Activated T-cell treated with anti-CD3 and anti-CD28 coated beads, Interleukin-2, amount 50 U/mL, for 48 hours (primary cell): ENCODE results near the gene ZC3H18.

ENCODE experiments used
- DNase-seq, 2 experiments: peaks; one replicate each; pipeline ENCODE4 v3.0.0-alpha.2; 2020

ZC3H18 gene

DNA sequence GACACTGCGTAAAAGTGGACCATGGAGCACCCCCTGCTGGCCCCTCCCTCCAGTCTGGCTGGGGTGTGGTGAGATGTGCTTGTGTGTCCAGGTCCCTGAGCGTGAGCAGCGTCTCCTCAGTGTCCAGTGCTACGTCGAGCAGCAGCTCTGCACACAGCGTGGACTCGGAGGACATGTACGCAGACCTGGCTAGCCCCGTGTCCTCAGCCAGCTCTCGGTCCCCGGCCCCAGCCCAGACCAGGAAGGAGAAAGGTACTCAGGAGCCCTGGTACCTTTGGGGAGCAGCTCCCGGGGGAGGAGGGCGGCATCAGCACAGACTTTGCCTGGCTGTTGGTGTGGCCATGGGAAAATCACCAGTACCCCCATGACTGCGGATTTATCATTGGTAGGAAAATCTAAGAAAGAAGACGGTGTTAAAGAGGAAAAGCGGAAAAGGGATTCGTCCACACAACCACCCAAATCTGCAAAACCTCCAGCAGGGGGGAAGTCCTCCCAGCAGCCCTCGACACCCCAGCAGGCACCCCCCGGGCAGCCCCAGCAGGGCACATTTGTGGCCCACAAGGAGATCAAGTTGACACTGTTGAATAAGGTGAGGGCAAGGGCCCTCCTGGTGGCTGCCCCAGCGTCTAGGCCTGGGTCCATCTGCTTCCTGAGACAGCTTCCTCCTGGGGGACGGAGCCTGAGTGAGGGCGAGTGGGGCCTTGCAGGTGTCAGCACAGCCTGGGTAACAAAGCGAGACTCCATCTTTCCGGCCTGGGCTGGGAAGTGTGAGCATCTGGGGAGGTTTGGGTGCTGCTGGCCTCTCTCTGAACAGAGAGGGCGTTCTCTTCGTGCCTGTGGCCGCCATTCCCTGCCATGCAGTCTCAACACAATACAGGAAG lies 57.6 kb downstream of the ZC3H18 start:
- DNase-seq = no peak

DNA sequence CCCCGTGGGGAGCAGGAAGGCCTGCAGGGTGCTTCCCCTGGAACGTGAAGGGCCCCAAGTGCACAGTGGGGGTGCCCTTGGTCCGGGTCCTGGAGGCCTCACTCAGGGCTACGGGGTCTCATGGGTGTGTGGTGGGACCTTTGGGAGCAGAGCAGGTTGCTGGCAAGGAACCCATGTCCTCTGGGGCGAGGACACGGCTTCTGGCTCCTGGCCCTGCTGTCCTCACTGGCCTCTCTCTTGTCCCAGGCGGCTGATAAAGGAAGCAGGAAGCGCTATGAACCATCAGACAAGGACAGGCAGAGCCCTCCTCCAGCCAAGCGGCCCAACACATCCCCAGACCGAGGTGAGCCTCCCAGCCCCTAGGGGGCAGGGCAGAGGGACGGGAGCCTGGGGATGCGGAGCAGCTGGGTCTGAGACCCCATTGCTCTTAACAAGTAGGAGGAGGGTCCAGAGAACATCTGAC lies 58.3 kb downstream of the ZC3H18 start:
- DNase-seq = no peak

DNA sequence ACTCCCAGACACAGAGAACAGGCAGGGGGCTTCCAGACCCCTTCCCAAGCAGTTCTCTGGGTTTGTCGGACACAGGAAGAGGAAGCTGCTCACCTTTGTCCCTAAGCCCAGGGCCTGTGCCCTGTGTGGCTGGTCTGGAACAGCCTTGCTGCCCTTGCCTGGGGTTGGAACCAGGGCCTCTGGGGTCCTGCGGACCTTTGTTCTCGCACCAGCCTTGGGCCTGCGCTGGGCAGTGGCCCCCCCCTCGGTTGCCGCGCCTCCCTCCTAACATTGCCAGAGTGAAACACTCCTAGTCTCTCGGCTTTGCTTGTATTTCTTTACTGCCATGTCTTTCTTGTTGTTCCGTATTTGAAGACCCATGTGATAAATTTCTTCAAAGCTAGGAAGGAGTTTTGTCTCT lies 59.6 kb downstream of the ZC3H18 start:
- DNase-seq = no peak

DNA sequence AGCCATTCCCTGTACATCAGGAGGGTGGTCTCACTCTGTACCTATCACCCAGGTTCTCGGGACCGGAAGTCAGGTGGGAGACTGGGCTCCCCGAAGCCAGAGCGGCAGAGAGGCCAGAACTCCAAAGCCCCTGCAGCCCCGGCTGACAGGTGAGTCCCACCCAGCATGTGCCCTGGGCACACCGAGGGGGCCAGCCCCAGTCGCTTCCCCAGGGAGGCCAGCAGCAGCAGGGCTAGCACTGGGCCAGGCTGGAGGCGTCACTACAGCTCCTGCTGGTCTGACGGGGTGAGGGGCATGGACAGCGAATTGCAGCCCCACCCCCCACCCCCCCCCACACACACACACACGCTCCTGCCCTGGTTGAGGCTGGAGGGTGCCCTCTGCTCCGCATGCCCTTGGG lies 60.2 kb downstream of the ZC3H18 start:
- no peak for DNase-seq

DNA sequence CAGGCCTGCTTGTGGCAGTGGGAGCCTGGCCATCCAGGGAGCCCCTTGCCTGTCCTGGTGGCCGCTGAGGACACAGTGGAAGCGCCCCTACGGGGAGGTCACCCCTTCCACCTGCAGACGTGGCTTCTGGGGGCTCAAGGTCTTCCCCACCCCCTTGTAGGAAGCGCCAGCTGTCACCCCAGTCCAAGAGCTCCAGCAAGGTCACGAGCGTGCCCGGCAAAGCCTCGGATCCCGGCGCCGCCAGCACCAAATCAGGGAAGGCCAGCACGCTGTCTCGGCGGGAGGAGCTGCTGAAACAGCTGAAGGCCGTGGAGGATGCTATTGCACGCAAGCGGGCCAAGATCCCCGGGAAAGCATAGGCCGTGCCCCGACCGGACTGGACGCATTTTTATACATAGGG lies 60.7 kb downstream of the ZC3H18 start:
- no peak for DNase-seq

DNA sequence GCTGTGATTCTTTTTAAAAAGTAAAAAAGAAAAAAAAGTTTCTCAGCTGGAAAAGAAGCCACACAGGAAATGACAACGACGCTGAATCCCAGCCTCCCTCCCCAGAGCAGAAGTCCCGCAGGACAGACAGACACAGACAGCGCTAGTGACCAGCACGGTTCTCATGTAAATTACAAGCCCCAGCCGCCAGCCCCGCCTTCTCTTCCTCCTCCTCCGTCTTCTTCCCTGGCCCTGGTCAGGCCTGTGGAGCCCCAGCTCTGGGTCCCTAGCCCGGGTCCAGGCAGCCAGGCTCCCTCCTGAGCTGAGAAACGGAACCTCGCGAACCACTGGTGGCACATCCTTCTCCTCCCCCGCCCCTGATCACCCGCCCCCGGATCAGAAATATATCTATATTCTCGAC lies 61.2 kb downstream of the ZC3H18 start:
- DNase-seq = no peak

DNA sequence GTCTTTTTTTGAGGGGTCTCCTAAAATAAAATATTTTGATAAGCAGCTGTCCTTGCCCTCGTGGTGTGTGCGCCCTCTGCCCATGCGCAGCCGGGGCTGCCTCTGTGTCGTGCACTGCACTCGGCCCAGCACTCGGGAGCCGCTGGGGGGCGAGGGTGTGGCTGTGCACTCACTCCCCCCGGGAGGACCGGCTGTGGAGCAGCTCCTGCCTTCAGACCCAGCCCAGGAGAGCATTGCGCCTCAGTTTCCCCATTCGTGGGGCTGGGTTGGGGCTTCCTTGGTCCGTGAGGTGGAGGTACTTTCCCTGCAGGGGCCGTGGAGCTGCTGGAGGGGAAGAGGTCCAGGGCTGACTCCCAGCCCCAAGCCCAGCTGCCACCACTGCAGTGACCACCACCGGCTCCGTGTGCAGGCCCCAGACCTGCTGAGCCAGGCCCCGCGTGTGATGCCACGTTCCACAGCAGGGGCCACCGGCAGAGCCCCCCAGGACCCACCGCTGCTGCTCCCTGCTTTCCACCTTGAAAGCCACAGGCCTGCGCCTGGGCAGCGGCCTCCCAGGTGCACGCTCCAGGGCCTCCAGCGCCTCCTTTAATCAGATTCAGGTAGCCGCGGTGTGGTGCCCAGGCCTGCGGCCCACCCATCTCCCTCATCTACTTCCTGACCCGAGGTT lies 61.9 kb downstream of the ZC3H18 start:
- no peak for DNase-seq

DNA sequence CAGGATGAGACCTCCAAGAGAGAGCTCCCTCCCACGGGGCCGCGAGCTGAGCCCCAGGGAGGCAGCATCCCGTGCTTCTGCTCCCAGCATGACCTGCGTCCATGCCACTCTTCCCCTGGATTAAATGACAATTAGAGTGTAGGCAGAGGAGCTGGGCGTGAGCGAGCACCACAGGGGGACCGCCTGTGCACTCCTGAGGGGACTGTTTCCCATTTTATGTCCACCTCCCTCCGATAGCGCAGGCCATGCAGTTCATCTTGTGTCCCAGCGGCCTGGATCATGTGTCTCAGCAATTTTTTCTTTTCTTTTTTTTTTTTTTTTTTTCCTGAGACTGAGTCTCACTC lies 62.4 kb downstream of the ZC3H18 start:
- DNase-seq = no peak

DNA sequence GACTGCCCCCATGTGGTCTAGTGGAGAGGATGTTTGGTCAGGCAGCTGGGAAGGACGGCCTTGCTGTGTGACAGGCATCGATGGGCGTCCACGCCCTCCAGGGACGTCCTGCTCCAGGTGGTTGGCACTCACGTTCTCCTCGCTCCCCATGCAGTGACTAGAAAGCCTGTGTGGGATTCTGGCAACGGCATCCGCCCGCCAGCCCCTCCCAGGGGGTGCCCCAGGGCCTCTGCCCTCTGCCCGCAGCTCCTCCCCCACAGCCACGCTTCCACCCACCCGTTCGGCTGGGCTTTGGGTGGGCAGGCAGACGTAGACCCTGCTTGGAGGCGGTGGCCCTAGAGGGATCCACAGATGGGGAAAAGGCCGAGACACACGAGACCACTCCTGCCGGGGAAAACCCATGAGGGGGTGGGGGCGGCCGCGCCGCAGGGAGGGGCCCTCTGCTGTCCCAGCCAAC lies 63.5 kb downstream of the ZC3H18 start:
- DNase-seq = peak; percentile 70 to 77

DNA sequence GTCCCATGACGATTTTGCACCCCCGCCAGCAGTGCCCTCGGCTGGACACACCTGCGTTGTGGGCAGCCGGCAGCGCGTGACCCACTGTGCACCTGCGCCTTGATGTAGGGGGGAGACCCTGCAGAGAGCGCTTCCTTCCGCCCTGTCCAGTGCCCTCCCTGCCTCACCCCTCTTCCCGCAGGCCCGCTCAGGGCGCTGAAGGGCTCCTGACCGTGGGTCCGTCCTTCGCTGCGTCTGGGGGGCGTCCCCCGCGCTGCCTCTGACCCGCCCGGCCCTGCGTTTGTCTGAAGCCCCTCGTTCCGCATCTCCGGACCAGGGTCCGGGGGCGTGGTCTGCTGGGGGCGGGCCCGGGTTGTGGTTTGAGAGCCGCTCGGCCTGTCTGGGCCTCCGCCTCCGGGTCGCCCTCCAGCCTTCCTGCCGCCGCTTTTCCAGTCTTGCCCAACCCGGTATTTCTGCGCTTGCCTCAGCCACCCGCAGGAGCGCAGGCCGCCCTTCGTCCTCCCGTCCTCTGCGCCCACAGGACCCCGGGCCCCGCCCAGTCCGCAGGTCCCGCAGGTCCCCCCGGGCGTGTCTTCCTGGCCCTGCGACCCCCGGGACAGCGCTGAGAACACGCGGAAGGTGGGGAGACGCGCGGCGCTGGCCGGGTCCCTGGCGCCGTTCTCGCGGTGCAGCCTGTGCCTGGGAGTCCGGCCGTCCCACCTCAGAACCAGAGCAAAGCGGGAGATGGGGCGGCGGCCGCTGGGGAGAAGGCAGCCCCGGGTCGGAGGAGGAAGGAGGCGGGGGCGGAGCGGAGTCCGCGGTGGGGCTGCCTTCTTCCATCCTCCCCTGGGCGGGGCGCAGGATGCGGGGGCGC lies 64.2 kb downstream of the ZC3H18 start:
- peak; percentile 71 to 73 for DNase-seq

DNA sequence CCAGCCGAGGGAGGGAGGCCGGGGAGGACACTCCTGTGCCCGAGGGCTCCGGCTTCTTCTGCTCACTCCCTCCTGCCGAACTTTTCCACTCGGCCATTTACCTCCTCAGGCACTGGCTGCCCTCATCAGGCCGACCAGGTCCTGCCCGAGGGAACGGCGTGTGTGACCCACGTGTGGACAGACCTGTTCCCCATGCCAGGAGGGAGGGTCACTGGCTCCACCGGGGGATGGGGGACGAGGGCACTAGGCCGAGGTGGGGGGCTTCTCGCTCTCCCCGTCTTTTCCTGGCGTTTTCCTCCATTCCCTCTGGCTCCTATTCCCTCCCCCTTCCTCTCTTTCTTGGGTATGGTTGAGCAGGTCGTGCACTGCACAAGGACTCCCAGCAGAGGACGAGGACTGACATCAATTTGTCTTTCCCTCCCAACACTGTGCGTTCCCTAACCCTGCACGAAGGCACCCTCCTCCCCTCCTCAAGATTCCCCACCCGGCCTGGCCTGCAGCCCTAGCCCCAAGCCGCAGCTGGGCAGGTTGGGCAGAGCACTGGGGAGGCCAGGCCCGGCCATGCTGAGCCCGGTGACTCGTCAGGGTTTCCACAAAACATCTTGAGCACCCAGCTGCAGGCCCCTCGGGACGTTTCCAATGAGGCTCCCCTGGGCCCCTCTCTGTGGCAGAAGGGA lies 64.9 kb downstream of the ZC3H18 start:
- DNase-seq = peak in 1 of 2 experiments; percentile 71

DNA sequence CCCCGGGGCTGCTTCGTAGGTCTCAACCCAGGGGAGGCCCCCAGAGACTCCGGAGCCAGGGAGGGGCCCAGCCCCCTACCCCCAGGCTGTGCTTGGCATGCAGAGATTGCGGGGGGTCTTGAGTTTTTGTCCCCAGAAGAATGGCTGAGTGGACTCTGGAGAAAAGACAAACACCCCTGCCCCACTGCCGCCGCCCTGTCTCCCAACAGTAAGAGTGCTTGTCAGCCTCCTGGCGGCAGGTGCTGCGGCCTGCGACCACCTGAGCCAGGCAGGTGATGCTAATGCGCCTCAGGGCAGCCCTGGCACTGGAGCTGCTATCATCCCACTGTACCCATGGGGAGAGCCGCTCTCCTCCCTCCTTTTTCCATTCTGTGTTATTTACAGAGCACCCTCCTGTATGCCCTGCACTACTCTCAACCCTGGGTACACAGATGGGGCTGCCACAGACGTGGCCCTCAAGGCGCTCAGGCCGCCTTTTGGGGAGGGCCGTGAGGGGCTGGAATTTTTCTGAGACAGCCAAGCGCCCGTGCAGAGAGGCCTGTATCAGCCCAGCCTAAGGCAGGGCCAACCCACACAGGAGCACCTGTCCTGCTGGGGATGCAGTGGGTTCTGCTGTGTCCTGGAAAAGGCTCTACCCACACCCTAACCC lies 65.6 kb downstream of the ZC3H18 start:
- no peak for DNase-seq

DNA sequence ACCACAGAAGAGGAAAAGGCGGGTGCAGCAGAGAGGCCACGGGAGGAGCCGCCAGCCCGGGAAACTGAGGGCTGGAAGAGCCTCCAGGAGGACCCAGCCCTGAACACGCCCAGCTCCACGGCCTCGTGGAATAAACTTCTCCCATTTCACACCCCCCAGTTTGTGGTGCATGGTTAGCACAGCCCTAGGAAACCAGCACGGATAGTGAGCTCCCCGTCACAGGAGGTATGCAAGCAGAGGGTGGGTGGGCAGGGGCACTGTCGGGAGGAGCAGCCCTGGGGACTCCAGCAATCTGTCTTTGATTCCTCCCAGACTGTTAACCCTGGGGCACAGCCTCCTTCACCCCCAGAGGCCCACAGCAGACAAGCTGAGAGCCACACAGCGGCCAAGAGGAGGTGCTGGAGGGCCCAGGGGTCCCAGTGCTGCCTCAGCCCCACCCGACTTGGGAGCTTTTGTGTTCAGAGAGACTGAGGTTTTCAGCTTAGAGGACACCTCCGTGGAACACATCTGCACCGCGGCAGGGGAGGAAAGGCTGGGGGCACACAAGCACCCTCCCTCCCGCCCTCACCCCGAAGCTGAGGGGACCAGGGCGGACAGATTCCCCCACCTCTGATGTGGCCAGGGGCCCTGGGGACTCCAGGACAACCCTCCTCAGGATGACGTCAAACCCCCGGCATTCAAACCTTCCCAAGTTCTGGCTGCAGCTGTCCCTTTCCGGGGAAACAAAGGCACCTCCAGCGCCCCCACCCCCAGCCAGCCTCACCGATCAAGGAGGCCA lies 66.5 kb downstream of the ZC3H18 start:
- DNase-seq = no peak

DNA sequence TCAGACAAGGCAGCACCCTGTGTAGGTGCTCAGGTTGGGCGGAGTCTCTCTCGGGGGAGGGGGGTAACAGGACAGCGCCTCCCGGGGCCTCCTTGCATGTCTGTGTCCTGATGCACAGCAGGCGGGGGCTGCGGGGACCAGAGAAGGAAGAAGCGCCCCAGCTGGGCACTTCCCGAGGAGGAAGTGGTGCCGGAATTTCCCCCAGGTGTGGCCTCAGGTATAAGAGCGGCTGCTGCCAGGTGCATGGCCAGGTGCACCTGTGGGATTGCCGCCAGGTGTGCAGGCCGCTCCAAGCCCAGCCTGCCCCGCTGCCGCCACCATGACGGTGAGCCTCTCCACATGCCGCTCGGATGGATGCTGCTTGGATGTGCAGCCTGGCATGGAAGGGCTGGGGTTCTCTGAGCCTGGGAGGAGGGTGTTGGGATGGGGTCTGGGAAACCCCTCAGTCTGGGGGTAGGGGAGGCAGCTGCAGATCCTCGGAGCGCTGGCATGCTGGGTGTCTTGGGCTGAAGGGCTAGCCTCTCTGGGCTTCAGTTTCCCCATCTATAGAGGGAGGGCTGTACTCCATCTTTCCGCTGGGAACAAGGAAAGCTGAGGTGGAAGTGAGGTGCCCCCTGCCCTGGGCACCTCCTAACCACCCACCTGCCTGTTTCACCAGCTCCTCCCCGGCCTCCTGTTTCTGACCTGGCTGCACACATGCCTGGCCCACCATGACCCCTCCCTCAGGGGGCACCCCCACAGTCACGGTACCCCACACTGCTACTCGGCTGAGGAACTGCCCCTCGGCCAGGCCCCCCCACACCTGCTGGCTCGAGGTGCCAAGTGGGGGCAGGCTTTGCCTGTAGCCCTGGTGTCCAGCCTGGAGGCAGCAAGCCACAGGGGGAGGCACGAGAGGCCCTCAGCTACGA lies 68.4 kb downstream of the ZC3H18 start, which contains the start of gene IL17C:
Gene IL17C, plus strand, starts transcription at position 250 of the 908 bp plus-strand sequence. Its CDS starts 70 bp downstream, at position 320.
- no peak for DNase-seq

DNA sequence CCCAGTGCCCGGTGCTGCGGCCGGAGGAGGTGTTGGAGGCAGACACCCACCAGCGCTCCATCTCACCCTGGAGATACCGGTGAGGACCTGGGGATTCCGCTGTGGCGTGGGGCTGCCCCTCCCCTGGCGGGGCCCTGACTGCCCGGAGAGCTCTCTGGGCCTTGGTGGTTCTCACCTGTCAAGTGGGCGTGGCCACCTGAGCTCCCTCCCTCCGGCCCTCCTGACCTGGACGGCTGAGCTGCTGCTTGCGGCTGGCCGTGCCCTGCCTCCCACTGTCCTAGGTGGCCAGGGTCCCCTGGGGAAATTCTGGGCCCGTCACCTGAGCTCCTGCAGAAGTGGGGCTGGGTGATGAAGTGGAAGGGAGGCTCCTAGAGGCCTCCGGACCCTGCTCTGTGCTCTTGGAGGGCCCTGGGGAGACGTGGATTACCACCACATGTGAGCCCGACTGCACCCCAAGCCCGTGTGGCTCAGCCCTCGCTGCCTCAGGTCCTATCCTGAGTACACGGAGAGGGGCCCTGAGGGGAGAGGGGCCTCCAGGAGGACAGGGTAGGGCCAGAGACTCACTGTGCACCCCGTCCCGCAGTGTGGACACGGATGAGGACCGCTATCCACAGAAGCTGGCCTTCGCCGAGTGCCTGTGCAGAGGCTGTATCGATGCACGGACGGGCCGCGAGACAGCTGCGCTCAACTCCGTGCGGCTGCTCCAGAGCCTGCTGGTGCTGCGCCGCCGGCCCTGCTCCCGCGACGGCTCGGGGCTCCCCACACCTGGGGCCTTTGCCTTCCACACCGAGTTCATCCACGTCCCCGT lies 69.2 kb downstream of the ZC3H18 start:
- no peak for DNase-seq

DNA sequence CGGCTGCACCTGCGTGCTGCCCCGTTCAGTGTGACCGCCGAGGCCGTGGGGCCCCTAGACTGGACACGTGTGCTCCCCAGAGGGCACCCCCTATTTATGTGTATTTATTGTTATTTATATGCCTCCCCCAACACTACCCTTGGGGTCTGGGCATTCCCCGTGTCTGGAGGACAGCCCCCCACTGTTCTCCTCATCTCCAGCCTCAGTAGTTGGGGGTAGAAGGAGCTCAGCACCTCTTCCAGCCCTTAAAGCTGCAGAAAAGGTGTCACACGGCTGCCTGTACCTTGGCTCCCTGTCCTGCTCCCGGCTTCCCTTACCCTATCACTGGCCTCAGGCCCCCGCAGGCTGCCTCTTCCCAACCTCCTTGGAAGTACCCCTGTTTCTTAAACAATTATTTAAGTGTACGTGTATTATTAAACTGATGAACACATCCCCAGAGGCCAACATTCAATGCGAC lies 69.9 kb downstream of the ZC3H18 start:
- DNase-seq = no peak

DNA sequence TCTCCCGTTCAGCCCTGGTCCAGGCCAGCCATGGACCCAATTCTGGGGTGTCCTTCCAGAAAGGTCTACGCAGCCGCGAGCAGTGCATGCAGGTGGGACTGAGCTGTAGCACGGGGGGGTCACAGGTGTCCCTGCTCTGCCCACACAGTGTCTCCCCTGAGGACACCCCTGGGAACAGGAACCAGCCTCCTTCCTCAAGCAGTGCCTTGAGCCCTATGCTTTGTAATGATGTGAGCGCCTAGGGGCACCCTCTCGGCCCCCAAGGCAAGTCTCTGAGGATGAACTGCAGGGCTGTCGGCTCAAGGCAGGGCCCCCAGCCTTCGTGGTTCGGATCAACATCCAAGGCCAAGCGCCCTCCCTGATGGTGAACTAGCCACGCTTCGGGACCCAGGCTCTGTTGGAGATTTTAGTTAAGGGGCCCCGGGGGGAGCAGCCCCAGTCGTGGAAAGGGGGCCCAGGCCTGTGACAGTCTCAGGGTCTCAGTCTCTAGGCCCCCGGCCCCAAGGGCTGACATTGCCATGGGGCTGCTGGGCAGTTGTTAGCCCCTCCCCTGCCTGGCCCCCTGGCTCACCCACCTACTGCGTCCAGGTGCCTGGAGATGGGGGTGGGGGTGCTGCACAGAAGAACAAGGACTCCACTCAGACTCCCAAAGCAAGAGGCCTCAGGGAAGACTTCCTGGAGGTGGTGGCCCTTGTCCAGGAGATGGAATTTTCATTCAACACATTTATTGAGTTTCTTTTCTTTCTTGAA lies 70.5 kb downstream of the ZC3H18 start:
- DNase-seq = no peak
